CD4-positive, alpha-beta memory T cell (primary cell): Measurements from ENCODE around the gene SLC16A6. TPM values are rescaled to one million over a fixed set of nuclear protein-coding genes. Genes with fewer than 3 reads are reported as not detected.
A peak's percentile ranks its signal among the peaks of the same experiment; 100 is the strongest.
"Not testable (repeated sequence)": the region's sequence is repeated elsewhere in the genome, so short reads cannot be mapped to it uniquely, and the experiment has no call there.

Experiments used
- CTCF ChIA-PET: fragments of 350-600 bp; sonication (Branson Sonifier 250); formaldehyde crosslinking; loops from one replicate; lab custom pipeline; 2021; ENCODE audit warnings: inconsistent platforms; ENCODE audit not compliant: partially characterized antibody; lab: Charles Lee
- POLR2A ChIA-PET: fragments of 350-600 bp; sonication (Branson Sonifier 250); formaldehyde crosslinking; loops from one replicate; lab custom pipeline; 2021; ENCODE audit not compliant: partially characterized antibody; lab: Charles Lee
- DNase-seq, 5 donors: peaks; one replicate each; pipeline versions ENCODE4 v3.0.0 to v3.0.0-alpha.2; 2020 to 2022; ENCODE audit warnings: mixed read lengths in 1 of 5
- H3K27ac ChIP-seq: one replicate; pipeline ENCODE4 v1.7.0; 2013; ENCODE audit warnings: low read depth, low read length
- H3K27me3 ChIP-seq: 2 replicates; pipeline ENCODE4 v1.7.0; 2013; ENCODE audit warnings: mild to moderate bottlenecking, low read length, moderate library complexity; ENCODE audit not compliant: insufficient read depth
- H3K36me3 ChIP-seq: 2 replicates; pipeline ENCODE4 v1.7.0; 2013; ENCODE audit warnings: mild to moderate bottlenecking, low read length, moderate library complexity; ENCODE audit not compliant: insufficient read depth
- H3K4me1 ChIP-seq: 2 replicates; pipeline ENCODE4 v1.7.0; 2013; ENCODE audit warnings: mild to moderate bottlenecking, low read length, moderate library complexity; ENCODE audit not compliant: insufficient read depth
- H3K4me3 ChIP-seq, 2 donors: one replicate each; pipeline ENCODE4 v1.7.0; 2013; ENCODE audit warnings: low read length in 2 of 2, mild to moderate bottlenecking in 1 of 2
- H3K9me3 ChIP-seq, 2 donors: one replicate each; pipeline ENCODE4 v1.7.0; 2013; ENCODE audit warnings: low read length in 2 of 2, control low read depth in 1 of 2; ENCODE audit not compliant: control insufficient read depth in 1 of 2
- H3K27ac Mint-ChIP-seq, 7 donors: one replicate each; pipeline ENCODE4 v1.8.0; 2020 to 2021; ENCODE audit warnings: mixed read lengths in 7 of 7, mild to moderate bottlenecking in 6 of 7, inconsistent platforms in 3 of 7, moderate library complexity in 3 of 7
- H3K27me3 Mint-ChIP-seq, 2 donors: one replicate each; pipeline ENCODE4 v1.8.0; 2020 to 2021; ENCODE audit warnings: mixed read lengths in 2 of 2
- H3K36me3 Mint-ChIP-seq, 2 donors: one replicate each; pipeline ENCODE4 v1.8.0; 2020 to 2021; ENCODE audit warnings: mixed read lengths in 2 of 2, inconsistent platforms in 1 of 2, mild to moderate bottlenecking in 1 of 2
- H3K4me1 Mint-ChIP-seq, 4 donors: one replicate each; pipeline ENCODE4 v1.8.0; 2020 to 2021; ENCODE audit warnings: mixed read lengths in 4 of 4, mild to moderate bottlenecking in 1 of 4
- H3K4me3 Mint-ChIP-seq, 8 donors: one replicate each; pipeline ENCODE4 v1.8.0; 2020 to 2021; ENCODE audit warnings: mixed read lengths in 8 of 8, mild to moderate bottlenecking in 7 of 8, moderate library complexity in 6 of 8, inconsistent platforms in 3 of 8
- H3K9me3 Mint-ChIP-seq, 8 donors: one replicate each; pipeline ENCODE4 v1.8.0; 2020 to 2021; ENCODE audit warnings: mixed read lengths in 8 of 8, mild to moderate bottlenecking in 5 of 8, inconsistent platforms in 3 of 8, moderate library complexity in 1 of 8
- intact Hi-C: fragments of 100-400 bp; cut with micrococcal nuclease; formaldehyde crosslinking; loops from one replicate; pipeline ENCODE4 v1.15.1; 2023
- polyA plus RNA-seq, 2 donors: library from polyadenylated mRNA; unstranded; fragments of 300-500 nt; fragmentation: Illumina TruSeq; gene quantifications; one replicate each; pipeline ENCODE4 v1.2.3, GENCODE V29; 2021
- total RNA-seq, 2 experiments: library from RNA; stranded (reverse); gene quantifications; one replicate each; pipeline ENCODE4 v1.2.3, GENCODE V29; 2021

SLC16A6 gene
- total and polyA plus RNA-seq, 4 experiments from 2014 or later, result 1.7 to 7.4 (median 4.5) TPM

GRCh38 chr17:68221786-68222185, 69.1 kb downstream of the SLC16A6 start:
- Mint-ChIP-seq H3K4me1 (peaks cover 16 to 33% (median 18%) of the 10 kb centered on the region in 4 donors), H3K4me3 (no peak overlapping the region)
- H3K27me3 ChIP-seq, result no peaks in the 10 kb centered on the region

GRCh38 chr17:68220786-68221185, 70.1 kb downstream of the SLC16A6 start:
- H3K36me3 Mint-ChIP-seq, result peaks cover 21 to 41% of the 10 kb centered on the region in 2 donors
- H3K36me3 ChIP-seq, H3K4me1 ChIP-seq, H3K27ac Mint-ChIP-seq, intact Hi-C loops, H3K4me3 Mint-ChIP-seq, H3K4me3 ChIP-seq, H3K27me3 ChIP-seq, H3K9me3 ChIP-seq, CTCF ChIA-PET, DNase-seq, H3K27me3 Mint-ChIP-seq, H3K27ac ChIP-seq, H3K9me3 Mint-ChIP-seq: not testable (repeated sequence)
- POLR2A ChIA-PET, result interaction anchor here (1.6 to 1.7 kb wide), 2 partner anchors 28 to 40 kb away, joined by 4 to 7 read pairs; partner anchors contain the start of gene AMZ2
- peaks cover 18 to 33% (median 20%) of the 10 kb centered on the region in 4 donors for H3K4me1 Mint-ChIP-seq

More at GRCh38 chr17:68221786-68222185, 69.1 kb downstream of the SLC16A6 start:
- Mint-ChIP-seq H3K27ac (peak overlapping the region in 4 of 7 donors; percentile 3 to 90 (median 29)), H3K36me3 (peaks cover 21 to 36% of the 10 kb centered on the region in 2 donors), H3K9me3 (peaks cover 0 to 3% (median 0%) of the 10 kb centered on the region in 8 donors), H3K27me3 (no peaks in the 10 kb centered on the region)
- ChIA-PET CTCF (interaction anchor here (1.0 kb wide), 1 partner anchor 178 kb away, joined by 3 read pairs; no protein-coding TSS in a partner anchor), POLR2A (interaction anchor here (0.8 to 1.7 kb wide), 3 partner anchors 9 to 41 kb away, joined by 4 to 7 read pairs (median 4); partner anchors contain the start of gene AMZ2)
- H3K4me3 ChIP-seq, result no peak overlapping the region
- no peaks in the 10 kb centered on the region for H3K36me3 ChIP-seq
- no peak overlapping the region for H3K27ac ChIP-seq
- H3K9me3 ChIP-seq, result no peaks in the 10 kb centered on the region
- no peaks in the 10 kb centered on the region for H3K4me1 ChIP-seq
- intact Hi-C loops, result no loop called here
- DNase-seq, result no peak

GRCh38 chr17:68220186-68220585, 70.7 kb downstream of the SLC16A6 start:
- H3K4me3 ChIP-seq, H3K27ac ChIP-seq, H3K36me3 ChIP-seq, DNase-seq, H3K4me3 Mint-ChIP-seq, intact Hi-C loops, H3K9me3 Mint-ChIP-seq, CTCF ChIA-PET, H3K4me1 ChIP-seq, H3K27me3 ChIP-seq, H3K27me3 Mint-ChIP-seq, H3K9me3 ChIP-seq: not testable (repeated sequence)
- Mint-ChIP-seq H3K4me1 (peaks cover 18 to 32% (median 21%) of the 10 kb centered on the region in 4 donors), H3K27ac (peak overlapping the region in 1 of 7 donors; percentile 84), H3K36me3 (peaks cover 21 to 41% of the 10 kb centered on the region in 2 donors)
- POLR2A ChIA-PET, result interaction anchor here (1.6 kb wide), 1 partner anchor 39 kb away, joined by 4 read pairs; no protein-coding TSS in a partner anchor

- H3K27ac ChIP-seq, H3K4me3 ChIP-seq, intact Hi-C loops, H3K27me3 Mint-ChIP-seq, CTCF ChIA-PET, H3K4me3 Mint-ChIP-seq, H3K36me3 ChIP-seq, H3K9me3 ChIP-seq, DNase-seq, POLR2A ChIA-PET, H3K4me1 ChIP-seq, H3K9me3 Mint-ChIP-seq, H3K27me3 ChIP-seq: not testable (repeated sequence)
- Mint-ChIP-seq H3K27ac (peak overlapping the region in 3 of 7 donors; percentile 55 to 74 (median 72)), H3K4me1 (peaks cover 17 to 30% (median 24%) of the 10 kb centered on the region in 4 donors), H3K36me3 (peaks cover 21 to 46% of the 10 kb centered on the region in 2 donors)
These were observed 71.5 kb downstream of the SLC16A6 start for GRCh38 chr17:68219429-68219828.

Other genes with a start within 250 kb of the SLC16A6 start
- 10 to 100 TPM; 66.1 to 81.2 TPM for gene AMZ2, start 43.1 kb downstream of the SLC16A6 start, total RNA-seq
- gene AMZ2, start 43.1 kb downstream of the SLC16A6 start, polyA plus RNA-seq, result 100 to 1,000 TPM; 114 to 161 TPM
- gene ARSG, start 368 bp upstream of the SLC16A6 start, total RNA-seq, result 10 to 100 TPM; 13.6 to 19.1 TPM
- gene ARSG, start 368 bp upstream of the SLC16A6 start, polyA plus RNA-seq, result 10 to 100 TPM; 10.4 to 12.6 TPM
- gene WIPI1, start 166.4 kb upstream of the SLC16A6 start, total RNA-seq, result 10 to 100 TPM; 11.9 to 12.3 TPM
- gene WIPI1, start 166.4 kb upstream of the SLC16A6 start, polyA plus RNA-seq, result 1 to 10 TPM; 4.4 to 7.9 TPM
- gene PRKAR1A, start 221.3 kb upstream of the SLC16A6 start, total RNA-seq, result 100 to 1,000 TPM; 182 to 183 TPM
- 100 to 1,000 TPM; 193 to 220 TPM for gene PRKAR1A, start 221.3 kb upstream of the SLC16A6 start, polyA plus RNA-seq